GM10266 (cell line): ENCODE measurements around the gene RTN4.

ENCODE experiments used
- DNase-seq: peaks from one replicate; pipeline ENCODE4 v3.0.0; 2012; ENCODE audit errors: extremely low spot score
- CTCF ChIP-seq: IDR thresholded peaks from 2 replicates; pipeline ENCODE4 v1.5.1; 2012; ENCODE audit warnings: mild to moderate bottlenecking, low read depth; ENCODE audit not compliant: control insufficient read depth, insufficient read depth; ENCODE audit errors: missing control alignments

RTN4 gene

GRCh38 chr2:54928719-54929118 is 121.5 kb downstream of the RTN4 start:
- no peak for TF ChIP-seq CTCF
- no peak for DNase-seq

GRCh38 chr2:54927751-54928615 is 122.3 kb downstream of the RTN4 start:
- no peak for TF ChIP-seq CTCF
- DNase-seq, result no peak

GRCh38 chr2:54927085-54927750 is 123.0 kb downstream of the RTN4 start:
- DNase-seq, result no peak
- no peak for TF ChIP-seq CTCF

- no peak for TF ChIP-seq CTCF
- no peak for DNase-seq
Observed at GRCh38 chr2:54925022-54925421, 125.2 kb downstream of the RTN4 start.

- DNase-seq, result no peak
- TF ChIP-seq CTCF, result no peak
Observed at GRCh38 chr2:54924121-54924520, 126.1 kb downstream of the RTN4 start.
